OCI-LY1 (cell line): Measurements from ENCODE around the gene GLP2R.

Experiments used
- CTCF ChIP-seq: fragments of 200-600 bp; sonication (generic), shearing (Covaris generic); IDR thresholded peaks from 2 replicates; pipeline ENCODE4 v1.5.1; 2017; ENCODE audit warnings: mild to moderate bottlenecking, antibody characterized with exemption, low read length, moderate library complexity, mixed read lengths
- EZH2 ChIP-seq: fragments of 200-600 bp; sonication (generic), shearing (Covaris generic); IDR thresholded peaks from 2 replicates; pipeline ENCODE4 v1.8.0; 2017; ENCODE audit warnings: borderline replicate concordance, mixed run types, mild to moderate bottlenecking, antibody characterized with exemption, low read length, moderate library complexity, mixed read lengths

GRCh38 chr17:9936095-9936494 is 110.4 kb downstream of the GLP2R start:
- no peak for TF ChIP-seq CTCF
- no peak for TF ChIP-seq EZH2
